ENCODE results near the gene MAP3K1.

DNA sequence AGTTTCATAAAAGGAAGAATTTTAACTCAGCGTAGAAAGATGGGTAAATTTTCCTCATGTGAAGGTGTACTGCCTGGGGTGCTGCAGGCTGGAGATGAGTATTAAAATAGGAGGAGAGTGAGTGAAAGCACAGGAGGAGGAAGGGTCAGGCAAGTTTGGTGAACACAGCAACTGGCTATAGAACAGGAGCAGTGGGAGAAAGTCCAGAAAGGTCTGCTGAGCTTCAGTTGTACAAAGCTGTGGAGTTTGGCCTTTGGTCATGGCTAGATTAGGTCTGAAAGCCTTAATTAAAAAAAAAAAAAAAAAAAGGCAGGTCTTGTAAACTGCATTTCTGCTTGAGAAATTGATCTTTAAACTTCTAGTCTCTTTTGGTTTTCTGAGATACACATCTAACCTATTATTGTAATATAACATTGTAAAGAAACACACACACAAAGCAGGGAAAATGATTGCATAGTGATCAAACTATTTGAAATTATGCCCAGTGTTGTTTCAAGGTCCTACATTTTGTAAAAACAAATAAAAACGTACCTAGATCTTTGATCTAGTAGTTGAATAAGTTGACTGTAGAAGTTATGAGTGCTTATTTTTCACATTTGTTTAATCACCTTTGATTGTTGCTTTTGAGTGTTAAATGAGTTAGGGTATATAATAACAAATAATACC, 43.6 kb downstream of the MAP3K1 start:
- TF ChIP-seq, protein P1, sequence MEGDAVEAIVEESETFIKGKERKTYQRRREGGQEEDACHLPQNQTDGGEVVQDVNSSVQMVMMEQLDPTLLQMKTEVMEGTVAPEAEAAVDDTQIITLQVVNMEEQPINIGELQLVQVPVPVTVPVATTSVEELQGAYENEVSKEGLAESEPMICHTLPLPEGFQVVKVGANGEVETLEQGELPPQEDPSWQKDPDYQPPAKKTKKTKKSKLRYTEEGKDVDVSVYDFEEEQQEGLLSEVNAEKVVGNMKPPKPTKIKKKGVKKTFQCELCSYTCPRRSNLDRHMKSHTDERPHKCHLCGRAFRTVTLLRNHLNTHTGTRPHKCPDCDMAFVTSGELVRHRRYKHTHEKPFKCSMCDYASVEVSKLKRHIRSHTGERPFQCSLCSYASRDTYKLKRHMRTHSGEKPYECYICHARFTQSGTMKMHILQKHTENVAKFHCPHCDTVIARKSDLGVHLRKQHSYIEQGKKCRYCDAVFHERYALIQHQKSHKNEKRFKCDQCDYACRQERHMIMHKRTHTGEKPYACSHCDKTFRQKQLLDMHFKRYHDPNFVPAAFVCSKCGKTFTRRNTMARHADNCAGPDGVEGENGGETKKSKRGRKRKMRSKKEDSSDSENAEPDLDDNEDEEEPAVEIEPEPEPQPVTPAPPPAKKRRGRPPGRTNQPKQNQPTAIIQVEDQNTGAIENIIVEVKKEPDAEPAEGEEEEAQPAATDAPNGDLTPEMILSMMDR (conservative IDR thresholded peaks at IDR 0.05; ENCODE audit: low read length): no peak
- no peak for TF ChIP-seq EZH2phosphoT487 (IDR thresholded peaks at IDR 0.05; ENCODE audit: borderline replicate concordance)

Data from Loucy (cell line).